ENCODE results near the gene SRSF3.
"Not testable (repeated sequence)": the region's sequence is repeated elsewhere in the genome, so short reads cannot be mapped to it uniquely, and the experiment has no call there.

Gene SRSF3

DNA sequence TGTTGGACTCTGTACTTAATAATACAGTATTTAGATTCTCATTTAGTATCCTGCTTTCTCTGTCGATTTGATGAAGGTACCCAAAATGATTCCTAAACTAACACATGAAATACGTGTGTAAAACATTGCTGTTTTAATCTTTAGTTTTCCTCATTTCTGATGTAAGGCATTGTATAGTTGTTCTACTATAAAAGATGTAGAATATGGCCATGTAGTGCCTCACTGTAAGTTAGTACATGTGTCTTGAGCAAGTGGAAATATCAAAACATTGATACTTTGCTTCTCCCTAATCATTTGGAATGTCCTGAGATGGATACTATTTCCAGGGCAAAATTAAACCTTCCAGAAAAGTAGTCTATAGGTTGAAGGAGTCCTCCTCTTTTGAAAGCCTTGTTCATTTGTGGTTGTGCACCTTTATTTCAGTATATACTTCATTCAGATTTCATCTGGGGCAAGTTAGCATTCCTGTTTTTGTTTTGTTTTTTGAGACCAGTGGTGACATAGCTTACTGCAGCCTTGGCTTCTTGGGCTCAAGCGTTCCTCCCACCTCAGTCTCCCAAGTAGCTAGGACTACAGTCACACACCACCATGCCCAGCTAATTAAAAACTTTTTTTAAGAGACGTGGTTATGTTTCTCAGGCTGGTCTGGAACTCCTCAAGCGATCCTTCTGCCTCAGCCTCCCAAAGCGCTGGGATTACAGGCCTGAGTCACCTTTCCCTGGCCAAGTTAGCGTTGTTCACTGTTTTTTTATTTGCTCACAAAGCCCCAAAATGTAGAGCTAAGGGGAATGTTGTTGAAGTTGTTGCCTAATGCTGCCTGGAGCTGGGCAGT is 11.6 kb downstream of the SRSF3 start:
- no peak for DNase-seq

DNA sequence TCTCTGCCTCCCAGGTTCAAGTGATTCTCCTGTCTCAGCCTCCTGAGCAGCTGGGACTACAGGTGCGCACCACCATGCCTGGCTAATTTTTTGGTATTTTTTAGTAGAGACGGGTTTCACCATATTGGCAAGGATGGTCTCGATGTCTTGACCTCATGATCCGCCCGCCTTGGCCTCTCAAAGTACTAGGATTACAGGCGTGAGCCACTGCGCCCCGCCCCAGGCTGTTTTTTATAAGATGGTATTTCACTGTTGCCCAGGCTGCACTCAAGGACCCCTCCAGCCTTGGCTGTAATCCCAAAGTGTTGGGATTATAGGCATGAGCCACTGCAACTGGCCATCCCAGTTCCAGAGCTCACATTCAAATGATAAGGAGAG is 13.1 kb downstream of the SRSF3 start:
- DNase-seq: not testable (repeated sequence)

DNA sequence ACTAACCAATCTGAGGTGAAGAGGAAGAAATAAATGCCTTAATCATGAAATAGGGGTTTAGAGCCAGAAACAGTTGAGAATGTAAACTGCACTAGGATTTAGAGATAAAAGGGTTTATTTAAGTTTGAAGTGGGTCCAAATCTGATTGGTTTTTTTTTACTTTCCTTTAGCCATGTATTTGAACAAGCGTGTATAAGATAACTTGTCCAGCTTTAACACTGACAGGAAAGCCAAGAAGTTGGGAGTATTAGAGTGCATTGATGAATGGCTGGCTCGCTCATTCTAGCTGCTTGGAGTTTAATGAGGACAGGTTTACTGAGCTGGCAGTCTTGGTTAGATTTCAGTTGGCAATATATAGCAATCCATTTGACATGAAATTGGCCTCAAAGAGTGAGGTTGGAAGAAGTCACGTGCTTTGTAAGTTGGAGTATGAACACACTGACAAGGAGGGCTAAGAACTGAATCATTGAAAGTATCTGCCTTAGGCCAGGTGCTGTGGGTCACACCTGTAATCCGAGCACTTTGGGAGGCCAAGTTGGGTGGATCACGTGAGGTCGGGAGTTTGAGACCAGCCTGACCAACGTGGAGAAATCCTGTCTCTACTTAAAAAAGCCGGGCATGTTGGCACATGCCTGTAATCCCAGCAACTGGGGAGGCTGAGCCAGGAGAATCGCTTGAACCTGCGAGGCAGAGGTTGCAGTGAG is 13.7 kb downstream of the SRSF3 start:
- DNase-seq: no peak

DNA sequence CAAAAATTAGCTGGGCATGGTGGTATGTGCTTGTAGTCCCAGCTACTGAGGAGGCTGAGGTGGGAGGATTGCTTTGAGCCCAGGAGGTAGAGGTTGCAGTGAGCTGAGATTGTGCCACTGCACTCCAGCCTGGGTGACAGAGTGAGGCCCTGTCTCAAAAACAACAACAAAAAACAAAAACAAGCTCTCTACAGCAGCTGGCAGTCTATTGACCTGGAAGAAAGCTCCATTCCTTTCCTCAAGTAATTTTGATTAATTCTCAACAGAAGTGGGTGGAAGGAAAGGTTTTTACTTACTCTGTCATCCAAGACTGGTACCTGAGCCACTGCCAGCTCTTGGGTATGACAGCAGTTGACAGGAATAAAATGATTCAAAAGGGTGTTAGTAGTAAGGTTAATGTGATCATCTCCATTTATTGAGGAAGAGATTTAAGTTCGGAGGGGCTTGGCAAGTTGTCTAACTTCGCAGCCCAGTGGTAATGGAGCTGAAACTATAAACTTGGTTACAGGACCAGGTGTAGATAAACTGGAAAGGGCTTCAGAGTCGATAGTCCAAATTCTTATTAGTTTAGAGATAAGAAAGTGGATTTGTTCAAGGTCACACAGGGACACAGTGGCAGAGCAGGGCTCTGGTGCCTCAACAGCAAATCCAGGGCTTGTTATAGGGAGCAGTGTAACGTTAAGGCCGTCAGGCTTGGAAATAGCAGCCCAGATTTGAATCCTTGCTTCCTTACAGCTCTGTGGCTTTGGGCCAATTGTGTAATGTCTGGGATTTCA is 14.8 kb downstream of the SRSF3 start:
- no peak for DNase-seq

DNA sequence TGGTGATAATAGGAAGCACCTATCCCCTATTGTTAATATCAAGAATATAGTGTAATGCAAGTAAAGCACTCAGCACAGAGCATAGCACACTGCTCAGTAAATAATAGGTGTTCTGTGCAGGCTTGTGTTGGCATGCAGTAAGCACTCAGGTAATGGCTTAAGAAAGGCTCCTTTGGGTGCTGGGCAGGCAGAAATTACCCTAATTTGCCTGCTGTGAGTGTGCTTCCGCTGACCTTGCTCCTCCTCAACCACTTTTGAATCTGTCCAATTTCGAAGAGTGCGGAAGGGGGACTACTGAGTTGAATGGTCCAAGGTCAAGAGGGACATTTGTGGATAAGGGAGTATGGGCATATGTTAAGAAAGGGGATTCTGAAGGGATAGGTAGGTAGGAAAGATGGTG is 15.4 kb downstream of the SRSF3 start:
- DNase-seq: no peak

GRCh38 chr6:36610041-36610955 is 16.1 kb downstream of the SRSF3 start:
- no peak for DNase-seq

DNA sequence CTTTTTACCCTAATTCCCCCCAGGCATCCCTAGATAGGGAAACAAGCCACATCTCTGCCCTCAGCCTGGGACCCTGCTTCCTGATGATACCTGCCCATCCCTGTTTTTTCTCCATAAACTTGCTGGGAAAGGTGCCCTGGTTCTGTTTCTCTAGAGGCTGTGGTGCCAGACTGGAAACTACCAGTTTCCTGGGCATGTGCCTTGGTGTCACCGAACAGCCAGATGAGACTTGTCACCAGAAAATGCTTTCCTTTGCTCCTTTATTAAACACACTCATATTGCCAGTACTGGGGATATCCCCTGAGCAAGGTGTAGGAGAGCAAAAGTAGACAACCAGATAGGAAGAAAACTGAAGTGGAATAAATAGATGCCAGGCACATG is 16.8 kb downstream of the SRSF3 start:
- DNase-seq: no peak

DNA sequence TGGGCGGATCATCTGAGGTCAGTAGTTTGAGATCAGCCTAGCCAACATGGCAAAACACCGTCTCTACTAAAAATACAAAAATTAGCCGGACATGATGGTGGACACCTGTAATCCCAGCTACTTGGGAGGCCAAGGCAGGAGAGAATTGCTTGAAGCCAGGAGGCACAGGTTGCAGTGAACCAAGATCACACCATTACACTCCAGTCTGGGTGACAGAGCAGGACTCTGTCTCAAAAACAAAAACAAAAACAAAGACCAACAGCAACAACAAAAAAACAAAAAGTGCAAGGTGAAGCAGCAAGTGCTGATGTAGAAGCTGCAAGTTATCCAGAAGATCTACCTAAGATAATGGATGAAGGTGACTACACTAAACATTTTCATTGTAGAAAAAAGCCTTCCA is 17.5 kb downstream of the SRSF3 start:
- DNase-seq: not testable (repeated sequence)

DNA sequence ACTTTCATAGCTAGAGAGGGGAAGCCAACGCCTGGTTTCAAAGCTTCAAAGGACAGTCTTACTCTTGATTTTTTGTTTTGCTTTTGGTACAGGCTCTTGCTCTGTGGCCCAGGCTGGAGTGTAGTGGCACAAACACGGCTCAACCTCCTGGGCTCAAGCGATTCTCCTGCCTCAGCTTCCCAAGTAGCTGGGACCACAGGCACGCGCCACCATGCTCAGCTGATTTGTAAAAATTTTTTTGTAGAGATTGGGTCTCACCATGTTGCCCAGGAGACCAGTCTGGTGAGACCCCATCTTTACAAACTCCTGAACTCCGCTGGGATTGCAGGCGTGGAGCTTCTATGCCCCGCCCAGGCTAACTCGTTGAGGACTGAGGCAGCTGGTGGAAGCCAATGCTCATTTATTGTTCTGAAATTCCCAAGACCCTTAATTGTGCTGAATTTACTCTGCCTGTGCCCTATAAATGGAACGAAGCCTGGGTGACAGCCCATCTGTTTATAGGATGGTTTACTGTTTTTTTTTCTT is 18.0 kb downstream of the SRSF3 start:
- no peak for DNase-seq

GRCh38 chr6:36613200-36613995 is 19.2 kb downstream of the SRSF3 start:
- no peak for DNase-seq

DNA sequence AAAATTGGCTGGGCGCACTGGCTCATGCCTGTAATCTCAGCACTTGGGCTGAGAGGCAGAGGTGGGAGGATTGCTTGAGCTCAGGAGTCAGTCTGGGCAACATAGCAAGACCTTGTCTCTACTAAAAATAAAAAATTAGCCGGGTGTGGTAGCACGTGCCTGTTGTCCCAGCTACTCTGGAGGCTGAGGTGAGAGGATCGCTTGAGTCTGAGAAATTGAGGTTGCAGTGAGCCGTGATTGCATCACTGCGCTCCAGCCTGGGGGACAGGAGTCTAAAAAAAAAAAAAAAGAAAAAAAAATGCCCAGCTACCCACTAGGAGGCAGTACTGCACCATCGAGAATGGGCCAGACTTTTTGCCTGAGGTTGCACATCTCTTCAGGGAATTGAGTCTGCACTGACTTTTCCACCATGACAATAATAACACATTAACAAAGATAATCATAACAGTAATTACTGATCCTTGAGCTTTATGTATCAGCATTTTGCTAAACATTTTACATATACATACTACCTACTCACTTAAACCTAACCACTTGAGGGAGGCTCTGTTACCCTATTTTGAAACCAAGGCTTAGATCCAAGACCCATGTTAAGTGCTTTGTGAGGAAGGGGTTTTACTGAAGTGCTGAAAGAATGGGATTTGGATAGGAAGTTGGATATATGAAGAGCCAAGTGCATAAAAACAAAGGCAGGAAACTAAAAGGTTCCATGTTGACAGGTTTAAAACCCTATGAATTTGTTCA is 21.0 kb downstream of the SRSF3 start:
- peak in 1 of 4 experiments; percentile 8 for DNase-seq

- no peak for DNase-seq
Observed at GRCh38 chr6:36616893-36617521, 22.8 kb downstream of the SRSF3 start.

DNA sequence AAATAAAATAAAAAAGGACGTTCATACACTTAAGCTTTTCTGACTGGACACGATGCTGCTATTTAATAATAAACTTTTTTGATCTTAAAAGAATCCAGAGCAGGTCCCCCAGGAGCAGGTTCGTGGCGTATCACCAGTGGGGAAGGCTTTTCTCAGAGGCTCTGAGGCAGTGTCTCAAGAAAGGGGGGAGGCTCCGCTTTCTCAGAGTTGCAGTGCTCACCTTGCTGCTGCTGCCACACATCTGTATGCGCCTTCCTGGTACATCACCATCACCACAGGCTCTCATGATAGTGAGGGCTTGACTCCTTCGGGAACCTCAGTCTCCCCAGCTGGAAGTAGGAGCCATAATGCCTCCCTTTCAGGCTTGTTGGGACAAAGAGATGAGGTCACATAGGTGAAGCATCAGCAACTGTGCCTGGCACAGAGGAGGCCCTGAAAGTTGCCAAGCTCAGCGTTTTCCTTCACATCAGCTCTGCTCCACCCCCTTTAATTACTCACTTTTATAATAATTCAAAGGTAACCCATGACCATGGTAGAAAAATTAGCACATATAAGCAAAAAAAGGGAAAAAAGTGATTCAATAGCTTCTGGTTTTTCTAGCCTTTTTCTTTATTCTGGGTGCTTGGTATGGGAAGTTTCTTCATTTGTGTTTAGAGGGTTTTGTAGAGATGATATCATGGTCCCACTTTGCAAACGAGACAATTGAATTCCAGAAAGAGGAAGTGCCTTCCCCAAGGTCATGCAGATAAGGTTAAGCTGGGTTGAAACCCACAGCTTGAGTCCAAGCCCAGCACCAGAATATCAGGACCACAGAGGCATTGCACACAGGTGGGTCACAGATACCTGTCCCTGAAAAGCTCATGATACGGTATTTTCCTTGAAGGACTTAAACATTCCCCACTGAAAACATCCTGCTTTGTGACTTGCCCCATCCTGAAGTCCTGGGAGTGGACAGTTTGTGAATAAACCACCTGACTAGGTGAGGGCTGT is 24.5 kb downstream of the SRSF3 start:
- DNase-seq: no peak

DNA sequence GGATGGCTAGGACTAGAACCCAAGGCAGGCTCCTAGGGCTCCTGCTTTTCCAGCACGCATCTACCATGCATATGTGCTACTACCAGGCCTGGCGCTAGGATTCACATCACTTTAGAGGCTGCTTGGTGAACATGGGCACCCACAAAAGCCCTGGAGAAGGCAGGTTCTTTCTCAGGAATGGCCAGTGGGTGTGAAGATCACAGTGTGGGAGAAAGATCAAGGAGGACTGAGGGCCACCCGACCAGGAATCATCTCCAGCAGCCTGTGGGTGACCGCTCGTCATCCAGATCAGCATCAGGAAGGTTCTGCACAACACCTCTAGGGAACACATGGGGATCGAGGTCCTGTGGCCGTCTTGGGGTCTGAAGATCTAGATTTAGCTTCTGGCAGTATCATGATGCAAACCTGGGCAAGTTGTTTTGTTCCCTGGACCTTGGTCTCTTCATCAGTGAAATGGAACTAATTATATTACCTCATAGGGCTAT is 27.3 kb downstream of the SRSF3 start:
- no peak for DNase-seq

GRCh38 chr6:36622901-36623546 is 28.9 kb downstream of the SRSF3 start:
- DNase-seq: no peak

- peak; percentile 19 to 61 (median 54) for DNase-seq
Observed at GRCh38 chr6:36623547-36624459, 29.6 kb downstream of the SRSF3 start.

All from activated naive CD4-positive, alpha-beta T cell (primary cell).